ENCODE results near the gene SLC26A11. TPM values are rescaled to one million over a fixed set of nuclear protein-coding genes. Genes with fewer than 3 reads are reported as not detected.

SLC26A11 gene
- total RNA-seq, 1 donor from 2014 or later, result 16.1 TPM

DNA sequence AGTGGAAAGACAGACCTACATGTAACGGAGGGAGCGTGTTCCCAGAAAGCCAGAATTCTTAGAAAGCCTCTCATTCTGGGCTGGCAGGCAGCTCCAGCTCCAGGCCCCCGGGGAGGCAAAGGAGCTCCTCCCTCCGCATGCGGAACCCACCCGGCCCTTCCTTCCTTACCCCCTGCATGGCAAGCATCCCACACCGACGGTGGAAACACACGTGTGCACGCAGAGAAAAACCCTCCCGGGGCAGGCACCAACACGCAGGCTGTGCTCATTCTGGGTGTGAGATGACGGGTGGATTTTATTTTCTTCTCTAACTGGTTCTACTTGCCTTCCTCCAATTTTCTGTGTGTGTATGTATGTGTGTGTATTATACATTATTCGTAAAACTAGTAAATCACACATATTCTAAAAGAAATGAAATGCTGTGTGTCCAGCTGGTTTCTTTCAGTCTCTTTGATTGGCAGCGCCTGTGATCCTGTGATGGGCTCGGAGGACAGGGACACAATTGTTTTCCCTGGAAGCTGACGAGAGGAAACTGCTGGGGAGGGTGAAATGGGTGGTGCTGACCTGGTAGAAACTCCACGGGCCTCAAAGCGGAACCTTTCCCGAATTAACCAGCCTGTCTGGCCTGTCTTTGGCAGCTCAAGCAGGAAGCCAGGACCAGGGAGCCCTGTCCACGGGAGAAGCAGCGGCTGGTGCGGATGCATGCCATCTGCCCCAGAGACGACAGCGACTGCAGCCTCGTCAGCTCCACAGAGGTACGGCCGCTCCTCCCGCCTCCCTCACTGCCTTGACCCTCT is 28.2 kb upstream of the SLC26A11 start:
- DNase-seq (ENCODE audit: low read depth) (no peak), FAIRE-seq (no peak)
- no peaks in the 10 kb centered on the region for H4K20me1 ChIP-seq (ENCODE audit: insufficient read depth, low read length)
- H3K27me3 ChIP-seq (ENCODE audit: insufficient read depth, low read length), result peaks cover 13% of the 10 kb centered on the region
- no peak overlapping the region for H2AFZ ChIP-seq (ENCODE audit: low read depth, low read length)
- Mint-ChIP-seq H3K9me3 (ENCODE audit: unreplicated experiment) (peaks cover 5% of the 10 kb centered on the region), H3K4me3 (ENCODE audit: unreplicated experiment) (no peak overlapping the region), H3K27ac (ENCODE audit: unreplicated experiment) (peak overlapping the region; percentile 53), H3K4me1 (ENCODE audit: low read depth, unreplicated experiment) (peaks cover 6% of the 10 kb centered on the region), H3K36me3 (ENCODE audit: low read depth, unreplicated experiment) (no peaks in the 10 kb centered on the region), H3K27me3 (ENCODE audit: low read depth, unreplicated experiment) (peaks cover 36% of the 10 kb centered on the region)
- no peaks in the 10 kb centered on the region for H3K36me3 ChIP-seq (ENCODE audit: insufficient read depth, low read length)
- H3K4me2 ChIP-seq (ENCODE audit: low read length), result peak overlapping the region; percentile 4
- no peak overlapping the region for H3K4me3 ChIP-seq (ENCODE audit: insufficient read depth, low read depth, low read length)
- H3K79me2 ChIP-seq (ENCODE audit: insufficient read depth, low read length), result no peaks in the 10 kb centered on the region
- no peaks in the 10 kb centered on the region for H3K4me1 ChIP-seq (ENCODE audit: insufficient read depth, low read length)
- no peak for TF ChIP-seq EZH2 (IDR thresholded peaks at IDR 0.05; ENCODE audit: insufficient read depth, low read length)
- H3K9ac ChIP-seq (ENCODE audit: low read length), result no peak overlapping the region
- no peaks in the 10 kb centered on the region for H3K9me3 ChIP-seq (ENCODE audit: insufficient read depth, low read depth, low read length)
- no peak overlapping the region for H3K27ac ChIP-seq (ENCODE audit: low read depth, low read length)

- Histone ChIP-seq H3K4me1 (ENCODE audit: insufficient read depth, low read length) (no peaks in the 10 kb centered on the region), H2AFZ (ENCODE audit: low read depth, low read length) (no peak overlapping the region), H4K20me1 (ENCODE audit: insufficient read depth, low read length) (no peaks in the 10 kb centered on the region), H3K36me3 (ENCODE audit: insufficient read depth, low read length) (no peaks in the 10 kb centered on the region), H3K27ac (ENCODE audit: low read depth, low read length) (no peak overlapping the region), H3K9ac (ENCODE audit: low read length) (no peak overlapping the region), H3K27me3 (ENCODE audit: insufficient read depth, low read length) (peaks cover 9% of the 10 kb centered on the region), H3K4me2 (ENCODE audit: low read length) (no peak overlapping the region), H3K4me3 (ENCODE audit: insufficient read depth, low read depth, low read length) (no peak overlapping the region), H3K79me2 (ENCODE audit: insufficient read depth, low read length) (no peaks in the 10 kb centered on the region), H3K9me3 (ENCODE audit: insufficient read depth, low read depth, low read length) (no peaks in the 10 kb centered on the region)
- TF ChIP-seq EZH2 (IDR thresholded peaks at IDR 0.05; ENCODE audit: insufficient read depth, low read length), result no peak
- TF ChIP-seq, protein P1, sequence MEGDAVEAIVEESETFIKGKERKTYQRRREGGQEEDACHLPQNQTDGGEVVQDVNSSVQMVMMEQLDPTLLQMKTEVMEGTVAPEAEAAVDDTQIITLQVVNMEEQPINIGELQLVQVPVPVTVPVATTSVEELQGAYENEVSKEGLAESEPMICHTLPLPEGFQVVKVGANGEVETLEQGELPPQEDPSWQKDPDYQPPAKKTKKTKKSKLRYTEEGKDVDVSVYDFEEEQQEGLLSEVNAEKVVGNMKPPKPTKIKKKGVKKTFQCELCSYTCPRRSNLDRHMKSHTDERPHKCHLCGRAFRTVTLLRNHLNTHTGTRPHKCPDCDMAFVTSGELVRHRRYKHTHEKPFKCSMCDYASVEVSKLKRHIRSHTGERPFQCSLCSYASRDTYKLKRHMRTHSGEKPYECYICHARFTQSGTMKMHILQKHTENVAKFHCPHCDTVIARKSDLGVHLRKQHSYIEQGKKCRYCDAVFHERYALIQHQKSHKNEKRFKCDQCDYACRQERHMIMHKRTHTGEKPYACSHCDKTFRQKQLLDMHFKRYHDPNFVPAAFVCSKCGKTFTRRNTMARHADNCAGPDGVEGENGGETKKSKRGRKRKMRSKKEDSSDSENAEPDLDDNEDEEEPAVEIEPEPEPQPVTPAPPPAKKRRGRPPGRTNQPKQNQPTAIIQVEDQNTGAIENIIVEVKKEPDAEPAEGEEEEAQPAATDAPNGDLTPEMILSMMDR (IDR thresholded peaks at IDR 0.05; ENCODE audit: insufficient read depth, low read depth, low read length), result no peak
- H3K4me1 Mint-ChIP-seq (ENCODE audit: low read depth, unreplicated experiment), result peaks cover 4% of the 10 kb centered on the region
- DNase-seq (ENCODE audit: low read depth) (no peak), FAIRE-seq (no peak)
- peaks cover 39% of the 10 kb centered on the region for H3K27me3 Mint-ChIP-seq (ENCODE audit: low read depth, unreplicated experiment)
- no peaks in the 10 kb centered on the region for H3K36me3 Mint-ChIP-seq (ENCODE audit: low read depth, unreplicated experiment)
- no peak overlapping the region for H3K4me3 Mint-ChIP-seq (ENCODE audit: unreplicated experiment)
- no peak overlapping the region for H3K27ac Mint-ChIP-seq (ENCODE audit: unreplicated experiment)
- peaks cover 7% of the 10 kb centered on the region for H3K9me3 Mint-ChIP-seq (ENCODE audit: unreplicated experiment)
Observed at GRCh38 chr17:80195141-80195540, 25.1 kb upstream of the SLC26A11 start.

DNA sequence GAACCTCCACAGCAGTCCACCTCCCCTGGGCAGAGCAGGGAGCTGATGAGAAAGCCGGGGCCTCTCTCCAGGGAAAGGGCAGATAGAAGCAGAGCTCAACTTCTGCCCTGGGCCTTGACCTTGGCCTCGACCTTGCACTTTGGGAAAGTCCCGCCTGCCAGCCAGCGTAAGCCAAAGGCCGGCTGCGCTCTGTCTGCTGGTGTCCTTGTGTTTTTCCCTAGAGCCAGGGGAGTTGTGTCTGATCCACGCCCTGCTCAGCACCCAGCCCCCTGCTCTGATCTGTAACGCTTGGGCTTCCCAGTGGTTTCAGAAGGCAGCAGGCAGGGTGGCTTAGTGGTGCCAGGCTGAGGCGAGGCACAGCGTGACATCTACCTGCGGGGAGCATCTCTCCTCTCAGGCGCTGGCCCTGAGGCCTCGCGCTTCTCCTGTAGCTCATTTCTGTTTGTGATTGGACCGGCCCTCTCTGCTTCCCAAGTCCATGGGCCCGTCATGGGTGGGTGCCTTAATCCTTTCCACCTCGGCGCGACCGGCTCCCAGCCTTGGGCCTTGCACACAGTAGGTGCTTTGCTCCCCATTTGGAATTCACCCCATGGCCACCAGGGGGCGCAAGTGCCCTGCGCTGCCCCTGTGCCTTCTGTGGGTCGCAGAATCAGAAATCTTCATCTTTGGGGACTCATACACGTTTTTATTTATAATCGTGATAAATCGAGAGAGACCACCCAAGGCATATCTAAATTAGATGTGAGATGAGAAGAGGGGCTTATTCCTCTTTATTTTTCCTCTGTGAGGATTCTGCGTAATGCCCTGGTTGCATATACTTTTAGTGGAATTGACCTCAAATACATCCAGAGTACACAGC is 24.3 kb upstream of the SLC26A11 start:
- peaks cover 7% of the 10 kb centered on the region for H3K9me3 Mint-ChIP-seq (ENCODE audit: unreplicated experiment)
- Histone ChIP-seq H3K9me3 (ENCODE audit: insufficient read depth, low read depth, low read length) (no peaks in the 10 kb centered on the region), H3K4me2 (ENCODE audit: low read length) (no peak overlapping the region), H3K4me3 (ENCODE audit: insufficient read depth, low read depth, low read length) (no peak overlapping the region), H3K9ac (ENCODE audit: low read length) (no peak overlapping the region), H4K20me1 (ENCODE audit: insufficient read depth, low read length) (no peaks in the 10 kb centered on the region), H3K27me3 (ENCODE audit: insufficient read depth, low read length) (peaks cover 9% of the 10 kb centered on the region), H3K79me2 (ENCODE audit: insufficient read depth, low read length) (no peaks in the 10 kb centered on the region), H2AFZ (ENCODE audit: low read depth, low read length) (no peak overlapping the region), H3K4me1 (ENCODE audit: insufficient read depth, low read length) (no peaks in the 10 kb centered on the region), H3K27ac (ENCODE audit: low read depth, low read length) (no peak overlapping the region), H3K36me3 (ENCODE audit: insufficient read depth, low read length) (no peaks in the 10 kb centered on the region)
- no peak overlapping the region for H3K4me3 Mint-ChIP-seq (ENCODE audit: unreplicated experiment)
- H3K4me1 Mint-ChIP-seq (ENCODE audit: low read depth, unreplicated experiment), result peaks cover 4% of the 10 kb centered on the region
- H3K36me3 Mint-ChIP-seq (ENCODE audit: low read depth, unreplicated experiment), result no peaks in the 10 kb centered on the region
- no peak overlapping the region for H3K27ac Mint-ChIP-seq (ENCODE audit: unreplicated experiment)
- DNase-seq (ENCODE audit: low read depth) (no peak), FAIRE-seq (no peak)
- no peak for TF ChIP-seq EZH2 (IDR thresholded peaks at IDR 0.05; ENCODE audit: insufficient read depth, low read length)
- TF ChIP-seq, protein P1 (IDR thresholded peaks at IDR 0.05; ENCODE audit: insufficient read depth, low read depth, low read length), result peak; percentile 73
- peaks cover 39% of the 10 kb centered on the region for H3K27me3 Mint-ChIP-seq (ENCODE audit: low read depth, unreplicated experiment)
